Mucosa of rectum (tissue), 2 donors: Measurements from ENCODE around the gene ANKS1A.

ENCODE experiments used
- H3K27ac ChIP-seq, 2 donors: one replicate each; pipeline ENCODE4 v1.7.0; 2013; ENCODE audit warnings: inconsistent platforms in 2 of 2, low read depth in 2 of 2, low read length in 2 of 2
- H3K27me3 ChIP-seq, 2 donors: one replicate each; pipeline ENCODE4 v1.7.0; 2013; ENCODE audit warnings: low read length in 2 of 2; ENCODE audit not compliant: control insufficient read depth in 2 of 2, insufficient read depth in 2 of 2
- H3K36me3 ChIP-seq, 2 donors: one replicate each; pipeline ENCODE4 v1.7.0; 2013; ENCODE audit warnings: low read length in 2 of 2; ENCODE audit not compliant: control insufficient read depth in 2 of 2, insufficient read depth in 2 of 2
- H3K4me1 ChIP-seq, 2 donors: one replicate each; pipeline ENCODE4 v1.7.0; 2013; ENCODE audit warnings: low read length in 2 of 2, mild to moderate bottlenecking in 1 of 2; ENCODE audit not compliant: control insufficient read depth in 2 of 2, insufficient read depth in 2 of 2
- H3K4me3 ChIP-seq, 2 donors: one replicate each; pipeline ENCODE4 v1.7.0; 2013; ENCODE audit warnings: low read length in 2 of 2
- H3K9ac ChIP-seq, 2 donors: one replicate each; pipeline ENCODE4 v1.7.0; 2013; ENCODE audit warnings: low read length in 2 of 2, low read depth in 1 of 2, mild to moderate bottlenecking in 1 of 2
- H3K9me3 ChIP-seq, 2 donors: one replicate each; pipeline ENCODE4 v1.7.0; 2013; ENCODE audit warnings: low read length in 2 of 2; ENCODE audit not compliant: control insufficient read depth in 2 of 2
- donor health status: healthy.
- donor health status: Normal muscosa, but diverticular disease.

The ANKS1A gene

GRCh38 chr6:35035481-35036030 is 146.5 kb downstream of the ANKS1A start:
- Histone ChIP-seq H3K9me3 (no peaks in the 10 kb centered on the region), H3K9ac (peak overlapping the region in 1 of 2 donors; percentile 34), H3K27ac (peak overlapping the region in 1 of 2 donors; percentile 87), H3K4me1 (peaks cover 15 to 42% of the 10 kb centered on the region in 2 donors), H3K4me3 (no peak overlapping the region), H3K27me3 (no peaks in the 10 kb centered on the region), H3K36me3 (peaks cover 0 to 6% of the 10 kb centered on the region in 2 donors)

- peak overlapping the region in 1 of 2 donors; percentile 23 for H3K9ac ChIP-seq
- peak overlapping the region in 1 of 2 donors; percentile 87 for H3K27ac ChIP-seq
- H3K4me3 ChIP-seq = no peak overlapping the region
- peaks cover 15 to 41% of the 10 kb centered on the region in 2 donors for H3K4me1 ChIP-seq
- no peaks in the 10 kb centered on the region for H3K36me3 ChIP-seq
- H3K9me3 ChIP-seq = no peaks in the 10 kb centered on the region
- H3K27me3 ChIP-seq = no peaks in the 10 kb centered on the region
Observed at GRCh38 chr6:35036059-35036827, 147.2 kb downstream of the ANKS1A start.

GRCh38 chr6:35036828-35037663 is 148.0 kb downstream of the ANKS1A start:
- Histone ChIP-seq H3K4me3 (no peak overlapping the region), H3K9ac (no peak overlapping the region), H3K27me3 (no peaks in the 10 kb centered on the region), H3K4me1 (peaks cover 15 to 33% of the 10 kb centered on the region in 2 donors), H3K9me3 (no peaks in the 10 kb centered on the region), H3K27ac (no peak overlapping the region), H3K36me3 (no peaks in the 10 kb centered on the region)

- Histone ChIP-seq H3K27me3 (no peaks in the 10 kb centered on the region), H3K27ac (no peak overlapping the region), H3K36me3 (no peaks in the 10 kb centered on the region), H3K9me3 (no peaks in the 10 kb centered on the region), H3K9ac (no peak overlapping the region), H3K4me1 (peaks cover 15 to 28% of the 10 kb centered on the region in 2 donors), H3K4me3 (no peak overlapping the region)
Observed at GRCh38 chr6:35037664-35038038, 148.6 kb downstream of the ANKS1A start.

DNA sequence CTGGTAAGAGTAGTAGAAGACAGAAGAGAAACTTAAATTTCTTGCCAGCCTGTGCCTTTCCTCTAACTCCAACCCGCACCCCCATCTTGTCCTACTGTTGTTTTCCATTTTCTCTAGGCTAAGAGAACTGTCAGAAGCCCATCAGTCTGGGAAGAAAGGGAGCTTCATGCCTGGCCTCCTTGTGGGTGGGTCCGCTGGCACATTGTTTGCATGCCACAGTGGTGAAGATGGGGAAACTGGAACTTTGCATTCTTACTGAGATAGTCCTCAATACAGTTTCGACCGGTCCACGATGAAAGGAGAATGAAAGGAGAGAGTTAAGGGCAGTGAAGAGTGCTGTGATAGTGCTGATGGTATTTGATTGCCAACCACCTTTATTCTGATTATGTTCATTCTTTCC is 149.0 kb downstream of the ANKS1A start:
- H3K4me1 ChIP-seq = peaks cover 15 to 32% of the 10 kb centered on the region in 2 donors
- no peaks in the 10 kb centered on the region for H3K9me3 ChIP-seq
- H3K4me3 ChIP-seq = no peak overlapping the region
- H3K9ac ChIP-seq = no peak overlapping the region
- no peaks in the 10 kb centered on the region for H3K36me3 ChIP-seq
- no peaks in the 10 kb centered on the region for H3K27me3 ChIP-seq
- no peak overlapping the region for H3K27ac ChIP-seq

DNA sequence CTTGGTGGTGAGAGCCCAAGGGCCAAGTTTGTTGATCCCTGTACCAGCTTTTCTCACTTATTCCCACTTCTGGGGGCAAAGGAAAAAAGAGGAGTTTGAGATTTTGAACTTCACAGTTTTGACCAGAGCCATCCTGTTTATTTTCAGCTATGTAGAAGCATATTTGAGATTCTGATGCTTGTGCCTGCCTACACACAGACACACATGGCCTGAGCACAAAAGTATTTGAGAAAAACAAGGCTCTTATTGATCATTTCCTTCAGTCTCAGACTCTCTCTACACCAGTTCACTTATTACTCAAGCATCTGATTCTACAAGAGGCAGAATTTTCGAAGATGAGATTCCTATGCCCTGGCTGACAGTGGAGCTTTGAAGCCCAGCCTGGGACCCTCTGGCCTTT is 151.3 kb downstream of the ANKS1A start:
- no peak overlapping the region for H3K4me3 ChIP-seq
- no peaks in the 10 kb centered on the region for H3K9me3 ChIP-seq
- H3K27ac ChIP-seq = no peak overlapping the region
- no peaks in the 10 kb centered on the region for H3K36me3 ChIP-seq
- H3K27me3 ChIP-seq = no peaks in the 10 kb centered on the region
- H3K4me1 ChIP-seq = peaks cover 24 to 33% of the 10 kb centered on the region in 2 donors
- no peak overlapping the region for H3K9ac ChIP-seq

- H3K4me3 ChIP-seq = no peak overlapping the region
- no peaks in the 10 kb centered on the region for H3K27me3 ChIP-seq
- H3K36me3 ChIP-seq = no peaks in the 10 kb centered on the region
- H3K4me1 ChIP-seq = peaks cover 22 to 33% of the 10 kb centered on the region in 2 donors
- no peak overlapping the region for H3K27ac ChIP-seq
- no peak overlapping the region for H3K9ac ChIP-seq
- H3K9me3 ChIP-seq = no peaks in the 10 kb centered on the region
Observed at GRCh38 chr6:35041086-35041861, 152.2 kb downstream of the ANKS1A start.

DNA sequence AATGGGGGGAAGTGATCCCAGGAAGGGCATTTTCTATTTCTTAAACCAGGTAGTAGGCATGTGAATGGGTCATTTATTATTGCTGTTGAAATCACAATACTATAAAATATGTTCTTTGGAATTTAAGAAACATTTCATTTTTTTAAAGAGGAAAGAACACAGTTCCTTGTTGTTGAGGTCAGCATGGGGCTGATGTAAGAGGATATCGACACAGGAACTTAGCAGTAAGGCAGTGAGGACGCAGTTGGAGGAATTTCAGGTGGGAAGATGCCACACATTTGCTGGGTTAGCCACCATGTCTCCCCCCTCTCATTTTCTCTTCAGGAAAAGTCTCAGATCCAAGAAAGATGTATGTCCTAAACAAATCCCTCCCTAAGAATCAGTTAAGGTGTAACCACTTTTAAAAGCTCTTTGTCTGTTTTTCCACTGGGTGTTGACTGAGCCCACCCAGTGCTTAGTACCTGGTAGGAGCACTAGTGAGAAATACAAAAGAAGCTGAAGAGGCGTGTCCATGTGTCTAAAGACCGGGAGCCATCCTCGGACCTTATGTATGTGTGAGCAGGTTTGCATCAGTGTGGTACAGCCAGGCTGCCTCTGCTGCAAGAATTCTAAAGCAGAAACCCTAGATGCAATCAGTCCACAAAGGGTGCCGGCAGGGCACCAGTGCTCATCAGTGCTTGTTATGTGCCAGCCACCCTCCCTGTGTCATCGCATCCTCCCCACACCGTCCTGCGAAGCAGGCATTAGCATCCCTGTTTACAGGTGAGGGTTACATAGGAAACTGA is 153.2 kb downstream of the ANKS1A start:
- no peak overlapping the region for H3K4me3 ChIP-seq
- H3K9me3 ChIP-seq = no peaks in the 10 kb centered on the region
- no peaks in the 10 kb centered on the region for H3K36me3 ChIP-seq
- peaks cover 31 to 42% of the 10 kb centered on the region in 2 donors for H3K4me1 ChIP-seq
- peak overlapping the region; percentile 53 to 93 for H3K27ac ChIP-seq
- no peaks in the 10 kb centered on the region for H3K27me3 ChIP-seq
- H3K9ac ChIP-seq = no peak overlapping the region

GRCh38 chr6:35043381-35044130 is 154.5 kb downstream of the ANKS1A start:
- H3K27ac ChIP-seq = peak overlapping the region; percentile 74 to 93
- no peaks in the 10 kb centered on the region for H3K9me3 ChIP-seq
- no peak overlapping the region for H3K4me3 ChIP-seq
- no peaks in the 10 kb centered on the region for H3K36me3 ChIP-seq
- peak overlapping the region in 1 of 2 donors; percentile 63 for H3K9ac ChIP-seq
- H3K4me1 ChIP-seq = peaks cover 32 to 55% of the 10 kb centered on the region in 2 donors
- no peaks in the 10 kb centered on the region for H3K27me3 ChIP-seq
